HG03095 (cell line): Measurements from ENCODE around the gene LHFPL6.

ENCODE experiments used
- ATAC-seq: cut with Tn5 transposase; IDR thresholded peaks from one replicate; pipeline ENCODE4 v1.9.1; 2021; ENCODE audit warnings: moderate library complexity; ENCODE audit not compliant: unreplicated experiment

LHFPL6 gene

GRCh38 chr13:39397226-39397895, 205.6 kb downstream of the LHFPL6 start:
- ATAC-seq, result no peak

- no peak for ATAC-seq
Observed at GRCh38 chr13:39394796-39395678, 208.0 kb downstream of the LHFPL6 start.

- ATAC-seq, result no peak
Observed at GRCh38 chr13:39391761-39392160, 211.2 kb downstream of the LHFPL6 start.

- ATAC-seq, result no peak
Observed at GRCh38 chr13:39389013-39389412, 214.0 kb downstream of the LHFPL6 start.

- no peak for ATAC-seq
Observed at GRCh38 chr13:39385621-39386231, 217.3 kb downstream of the LHFPL6 start.

- no peak for ATAC-seq
Observed at GRCh38 chr13:39385154-39385553, 217.8 kb downstream of the LHFPL6 start.

GRCh38 chr13:39381456-39381855, 221.5 kb downstream of the LHFPL6 start:
- ATAC-seq, result no peak

- no peak for ATAC-seq
Observed at GRCh38 chr13:39379667-39380655, 223.0 kb downstream of the LHFPL6 start.

GRCh38 chr13:39379118-39379517, 223.9 kb downstream of the LHFPL6 start:
- ATAC-seq, result peak; percentile 83

- no peak for ATAC-seq
Observed at GRCh38 chr13:39378306-39378705, 224.7 kb downstream of the LHFPL6 start.

- ATAC-seq, result no peak
Observed at GRCh38 chr13:39377699-39378098, 225.3 kb downstream of the LHFPL6 start.

GRCh38 chr13:39376076-39376475, 226.9 kb downstream of the LHFPL6 start:
- ATAC-seq, result no peak

GRCh38 chr13:39375601-39376000, 227.4 kb downstream of the LHFPL6 start:
- no peak for ATAC-seq

- no peak for ATAC-seq
Observed at GRCh38 chr13:39374741-39375189, 228.2 kb downstream of the LHFPL6 start.

GRCh38 chr13:39373145-39373544, 229.8 kb downstream of the LHFPL6 start:
- ATAC-seq, result no peak

- ATAC-seq, result no peak
Observed at GRCh38 chr13:39371706-39372105, 231.3 kb downstream of the LHFPL6 start.

- no peak for ATAC-seq
Observed at GRCh38 chr13:39370554-39370953, 232.4 kb downstream of the LHFPL6 start.

- ATAC-seq, result no peak
Observed at GRCh38 chr13:39370048-39370447, 232.9 kb downstream of the LHFPL6 start.

GRCh38 chr13:39369161-39369890, 233.7 kb downstream of the LHFPL6 start:
- no peak for ATAC-seq

GRCh38 chr13:39365879-39366278, 237.1 kb downstream of the LHFPL6 start:
- no peak for ATAC-seq
